Measurements from ENCODE around the gene PRKAA2. TPM values are rescaled to one million over a fixed set of nuclear protein-coding genes. Genes with fewer than 3 reads are reported as not detected.

PRKAA2 gene
- total and polyA plus RNA-seq, 8 donors = 1.4 to 5.1 (median 3.9) TPM

GRCh38 chr1:56696663-56697062 lies 51.5 kb downstream of the PRKAA2 start:
- DNase-seq = no peak
- no peaks in the 10 kb centered on the region for H3K4me1 ChIP-seq
- H3K9me3 ChIP-seq = peaks cover 0 to 7% of the 10 kb centered on the region in 2 donors
- intact Hi-C loops (cut with DNase I) = no loop called here
- no peak for TF ChIP-seq CTCF (IDR thresholded peaks at IDR 0.05)
- H3K27me3 ChIP-seq = no peaks in the 10 kb centered on the region
- H3K36me3 ChIP-seq = no peaks in the 10 kb centered on the region
- ATAC-seq = no peak
- no peak overlapping the region for H3K27ac ChIP-seq
- H3K4me3 ChIP-seq = no peak overlapping the region

GRCh38 chr1:56703747-56704146 lies 58.6 kb downstream of the PRKAA2 start:
- intact Hi-C loops (cut with DNase I) = no loop called here
- no peak for TF ChIP-seq CTCF (IDR thresholded peaks at IDR 0.05)
- H3K9me3 ChIP-seq = peaks cover 0 to 7% of the 10 kb centered on the region in 2 donors
- no peaks in the 10 kb centered on the region for H3K4me1 ChIP-seq
- no peak for ATAC-seq
- no peak overlapping the region for H3K4me3 ChIP-seq
- DNase-seq = no peak
- H3K27me3 ChIP-seq = no peaks in the 10 kb centered on the region
- H3K36me3 ChIP-seq = no peaks in the 10 kb centered on the region
- H3K27ac ChIP-seq = no peak overlapping the region

- Histone ChIP-seq H3K9me3 (no peaks in the 10 kb centered on the region), H3K4me1 (no peaks in the 10 kb centered on the region), H3K36me3 (no peaks in the 10 kb centered on the region), H3K27me3 (no peaks in the 10 kb centered on the region), H3K27ac (no peak overlapping the region), H3K4me3 (no peak overlapping the region)
- TF ChIP-seq CTCF (IDR thresholded peaks at IDR 0.05) = no peak
- no peak for DNase-seq
- ATAC-seq = no peak
- intact Hi-C loops (cut with DNase I) = no loop called here
Measured at GRCh38 chr1:56707379-56707778, 62.3 kb downstream of the PRKAA2 start.

GRCh38 chr1:56709269-56709880 lies 64.3 kb downstream of the PRKAA2 start:
- no peak overlapping the region for H3K4me3 ChIP-seq
- no peaks in the 10 kb centered on the region for H3K36me3 ChIP-seq
- no peaks in the 10 kb centered on the region for H3K4me1 ChIP-seq
- no peak overlapping the region for H3K27ac ChIP-seq
- peak; percentile 56 for ATAC-seq
- peak in 2 of 4 donors; percentile 41 to 60 for DNase-seq
- no peaks in the 10 kb centered on the region for H3K9me3 ChIP-seq
- H3K27me3 ChIP-seq = no peaks in the 10 kb centered on the region
- intact Hi-C loops (cut with DNase I) = no loop called here
- TF ChIP-seq CTCF (IDR thresholded peaks at IDR 0.05) = peak; percentile 29 to 53

GRCh38 chr1:56709995-56710394 lies 64.9 kb downstream of the PRKAA2 start:
- intact Hi-C loops (cut with DNase I) = no loop called here
- ATAC-seq = no peak
- TF ChIP-seq CTCF (IDR thresholded peaks at IDR 0.05) = no peak
- Histone ChIP-seq H3K4me3 (no peak overlapping the region), H3K27me3 (no peaks in the 10 kb centered on the region), H3K36me3 (no peaks in the 10 kb centered on the region), H3K9me3 (no peaks in the 10 kb centered on the region), H3K4me1 (no peaks in the 10 kb centered on the region), H3K27ac (no peak overlapping the region)
- DNase-seq = no peak
